Right atrium auricular region (tissue), 2 donors: ENCODE data around the gene PNKD. TPM values are rescaled to one million over a fixed set of nuclear protein-coding genes. Genes with fewer than 3 reads are reported as not detected.

ENCODE experiments used
- DNase-seq: peaks from one replicate; pipeline ENCODE4 v3.0.0-alpha.2; 2019; ENCODE audit warnings: low spot score
- H3K27ac ChIP-seq, 2 donors: fragments of 200-600 bp; sonication (generic); 1 replicate in 1 of 2; 2 replicates in 1 of 2; pipeline ENCODE4 v1.5.1; 2016 to 2019
- H3K27me3 ChIP-seq, 2 donors: fragments of 200-600 bp; sonication (generic); one replicate each; pipeline versions ENCODE4 v1.5.1 to v1.6.0; 2017 to 2019
- H3K36me3 ChIP-seq: fragments of 200-600 bp; sonication (generic); one replicate; pipeline ENCODE4 v1.5.1; 2016
- H3K4me1 ChIP-seq, 2 donors: fragments of 200-600 bp; sonication (generic); one replicate each; pipeline versions ENCODE4 v1.5.1 to v1.6.0; 2017 to 2019
- H3K4me3 ChIP-seq, 2 donors: fragments of 200-600 bp; sonication (generic); 1 replicate in 1 of 2; 2 replicates in 1 of 2; pipeline ENCODE4 v1.5.1; 2017 to 2019; ENCODE audit warnings: mild to moderate bottlenecking in 1 of 2, moderate library complexity in 1 of 2
- H3K9me3 ChIP-seq, 2 donors: fragments of 200-600 bp; sonication (generic); one replicate each; pipeline ENCODE4 v1.5.1; 2019
- CTCF ChIP-seq, 2 donors: fragments of 200-600 bp; sonication (generic); IDR thresholded peaks; one replicate each; pipeline ENCODE4 v1.5.1; 2019; ENCODE audit warnings: antibody characterized with exemption in 2 of 2
- total RNA-seq, 2 donors: library from RNA; depleted of rRNA; stranded (reverse); fragments of >200 nt; gene quantifications; one replicate each; pipeline ENCODE4 v1.1.0, GENCODE V29; 2016

PNKD gene
- total RNA-seq, 2 donors from 2014 or later, result 54.5 to 71.4 TPM

GRCh38 chr2:218262237-218262600, 8.1 kb upstream of the PNKD start:
- H3K4me1 ChIP-seq, result peaks cover 0 to 57% of the 10 kb centered on the region in 2 donors
- peak overlapping the region; percentile 82 to 85 for H3K27ac ChIP-seq
- peaks cover 42% of the 10 kb centered on the region for H3K36me3 ChIP-seq
- H3K9me3 ChIP-seq, result no peaks in the 10 kb centered on the region
- no peak for TF ChIP-seq CTCF (IDR thresholded peaks at IDR 0.05)
- no peak overlapping the region for H3K4me3 ChIP-seq
- no peak for DNase-seq
- H3K27me3 ChIP-seq, result no peaks in the 10 kb centered on the region

GRCh38 chr2:218262631-218263586, 7.4 kb upstream of the PNKD start:
- TF ChIP-seq CTCF (IDR thresholded peaks at IDR 0.05), result no peak
- no peaks in the 10 kb centered on the region for H3K27me3 ChIP-seq
- no peaks in the 10 kb centered on the region for H3K9me3 ChIP-seq
- no peak for DNase-seq
- H3K4me1 ChIP-seq, result peaks cover 0 to 51% of the 10 kb centered on the region in 2 donors
- H3K36me3 ChIP-seq, result peaks cover 49% of the 10 kb centered on the region
- H3K27ac ChIP-seq, result no peak overlapping the region
- no peak overlapping the region for H3K4me3 ChIP-seq

DNA sequence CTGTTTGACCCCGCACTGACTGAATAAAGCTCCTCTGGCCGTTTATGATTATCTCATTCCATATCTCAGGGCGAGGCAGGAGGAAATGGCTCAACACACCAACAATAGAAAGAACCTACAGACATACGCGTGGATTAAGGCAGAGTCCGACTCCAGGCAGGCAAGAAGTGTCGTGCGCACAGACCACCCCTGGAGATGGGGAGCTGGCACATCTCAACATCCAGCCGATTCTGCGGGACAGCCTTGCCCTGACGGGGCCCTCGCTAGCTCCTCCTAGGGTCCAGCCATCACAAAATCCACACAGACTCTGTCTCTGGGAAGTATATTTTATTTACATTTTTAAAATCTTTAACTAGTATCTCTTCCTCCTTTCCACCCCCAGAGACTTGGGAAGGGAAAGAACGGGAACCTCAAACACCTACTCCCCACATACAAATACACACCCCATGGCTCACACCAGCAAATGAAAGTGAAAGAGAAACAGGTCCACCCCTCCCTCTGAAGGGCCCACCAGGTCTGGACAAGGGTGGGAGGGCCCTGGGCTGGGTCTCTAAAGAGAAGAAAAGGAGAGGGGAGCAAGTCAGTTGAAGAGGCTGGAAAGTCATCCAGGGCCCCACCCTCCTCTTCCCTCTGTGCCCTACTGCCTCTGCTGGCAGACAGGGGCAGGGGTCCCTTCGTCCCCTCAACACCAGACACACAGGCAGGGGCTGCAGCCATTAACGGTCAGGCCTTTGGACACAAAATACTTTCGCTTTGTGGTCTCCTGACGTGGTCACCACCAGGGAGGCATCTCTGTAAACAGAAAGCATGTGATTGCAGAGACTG, 6.3 kb upstream of the PNKD start:
- H3K4me3 ChIP-seq, result no peak overlapping the region
- no peak overlapping the region for H3K27ac ChIP-seq
- TF ChIP-seq CTCF (IDR thresholded peaks at IDR 0.05), result no peak
- H3K36me3 ChIP-seq, result peaks cover 49% of the 10 kb centered on the region
- no peaks in the 10 kb centered on the region for H3K27me3 ChIP-seq
- no peak for DNase-seq
- H3K9me3 ChIP-seq, result no peaks in the 10 kb centered on the region
- H3K4me1 ChIP-seq, result peaks cover 0 to 45% of the 10 kb centered on the region in 2 donors

DNA sequence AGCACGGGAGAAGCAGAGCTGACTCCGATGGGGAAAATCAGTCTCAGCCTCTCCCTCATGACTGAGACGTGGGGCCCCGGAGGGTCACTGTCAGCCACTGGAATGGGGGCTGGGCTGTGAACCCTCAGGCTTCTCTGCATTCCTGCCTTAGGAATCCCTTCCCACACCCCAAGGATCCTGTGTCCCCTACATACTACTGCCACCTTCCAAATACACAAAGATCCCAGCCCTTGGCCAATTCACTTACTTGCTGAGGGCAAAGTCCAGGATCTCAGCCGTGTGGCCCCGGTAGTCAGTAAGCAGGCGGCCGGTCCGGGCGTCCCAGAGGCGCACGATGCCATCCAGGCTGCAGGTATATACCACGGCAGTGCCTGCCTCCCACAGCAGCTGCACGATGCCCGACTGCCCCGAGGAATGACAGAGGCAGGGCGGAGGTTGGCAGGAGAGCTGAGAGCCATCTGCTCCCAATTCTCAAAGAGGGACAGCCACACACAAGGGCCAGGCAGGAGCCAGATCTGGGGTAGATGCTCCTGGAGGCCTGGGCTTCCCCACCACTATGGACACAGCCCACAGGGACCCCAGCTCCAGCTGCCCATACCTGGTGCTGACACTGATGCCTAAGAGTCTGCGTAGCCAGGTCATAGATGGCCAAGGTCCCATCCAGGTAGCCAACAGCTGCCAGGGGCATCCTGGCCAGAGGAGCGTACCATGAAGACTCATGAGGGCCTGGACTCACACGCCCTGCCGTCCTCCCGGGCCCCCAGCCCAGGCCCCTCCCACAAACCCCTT, 5.4 kb upstream of the PNKD start:
- Histone ChIP-seq H3K36me3 (peaks cover 49% of the 10 kb centered on the region), H3K9me3 (no peaks in the 10 kb centered on the region), H3K27ac (no peak overlapping the region), H3K4me1 (peaks cover 0 to 40% of the 10 kb centered on the region in 2 donors), H3K27me3 (no peaks in the 10 kb centered on the region), H3K4me3 (no peak overlapping the region)
- TF ChIP-seq CTCF (IDR thresholded peaks at IDR 0.05), result no peak
- DNase-seq, result no peak

GRCh38 chr2:218265626-218266025, 4.7 kb upstream of the PNKD start:
- no peaks in the 10 kb centered on the region for H3K9me3 ChIP-seq
- TF ChIP-seq CTCF (IDR thresholded peaks at IDR 0.05), result no peak
- peaks cover 0 to 34% of the 10 kb centered on the region in 2 donors for H3K4me1 ChIP-seq
- no peak overlapping the region for H3K4me3 ChIP-seq
- DNase-seq, result no peak
- peaks cover 49% of the 10 kb centered on the region for H3K36me3 ChIP-seq
- no peak overlapping the region for H3K27ac ChIP-seq
- H3K27me3 ChIP-seq, result no peaks in the 10 kb centered on the region
